ENCODE measurements around the gene CDC42EP3. TPM values are rescaled to one million over a fixed set of nuclear protein-coding genes. Genes with fewer than 3 reads are reported as not detected.
A peak's percentile ranks its signal among the peaks of the same experiment; 100 is the strongest.

The CDC42EP3 gene
- total RNA-seq, 1 donor from 2014 or later, result 73.1 TPM

DNA sequence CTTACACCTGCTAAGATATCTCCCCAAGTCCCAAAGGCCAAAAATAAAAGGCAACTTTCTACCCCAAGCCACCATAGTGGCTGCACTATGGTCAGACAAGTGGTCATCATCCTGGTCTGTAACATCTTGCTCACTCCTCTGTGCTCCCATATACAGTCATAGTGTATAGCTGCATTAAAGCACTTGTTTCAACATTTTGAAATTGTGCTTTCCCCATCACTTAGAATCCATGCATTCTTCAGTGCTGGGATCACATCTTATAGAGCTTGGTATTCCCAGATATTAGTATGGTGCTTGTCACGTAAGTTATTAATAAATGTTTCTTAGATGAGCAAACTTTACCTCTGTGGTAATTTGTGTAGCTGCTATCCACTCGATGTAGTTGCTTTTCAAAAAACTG lies 40.4 kb upstream of the CDC42EP3 start:
- Histone ChIP-seq H3K36me3 (no peaks in the 10 kb centered on the region), H3K4me3 (no peak overlapping the region), H3K9me3 (peaks cover 6% of the 10 kb centered on the region), H3K27ac (no peak overlapping the region), H3K27me3 (ENCODE audit: low read depth) (no peaks in the 10 kb centered on the region), H3K4me1 (peaks cover 21% of the 10 kb centered on the region)
- intact Hi-C loops (cut with DNase I), result no loop called here
- TF ChIP-seq, protein P1, sequence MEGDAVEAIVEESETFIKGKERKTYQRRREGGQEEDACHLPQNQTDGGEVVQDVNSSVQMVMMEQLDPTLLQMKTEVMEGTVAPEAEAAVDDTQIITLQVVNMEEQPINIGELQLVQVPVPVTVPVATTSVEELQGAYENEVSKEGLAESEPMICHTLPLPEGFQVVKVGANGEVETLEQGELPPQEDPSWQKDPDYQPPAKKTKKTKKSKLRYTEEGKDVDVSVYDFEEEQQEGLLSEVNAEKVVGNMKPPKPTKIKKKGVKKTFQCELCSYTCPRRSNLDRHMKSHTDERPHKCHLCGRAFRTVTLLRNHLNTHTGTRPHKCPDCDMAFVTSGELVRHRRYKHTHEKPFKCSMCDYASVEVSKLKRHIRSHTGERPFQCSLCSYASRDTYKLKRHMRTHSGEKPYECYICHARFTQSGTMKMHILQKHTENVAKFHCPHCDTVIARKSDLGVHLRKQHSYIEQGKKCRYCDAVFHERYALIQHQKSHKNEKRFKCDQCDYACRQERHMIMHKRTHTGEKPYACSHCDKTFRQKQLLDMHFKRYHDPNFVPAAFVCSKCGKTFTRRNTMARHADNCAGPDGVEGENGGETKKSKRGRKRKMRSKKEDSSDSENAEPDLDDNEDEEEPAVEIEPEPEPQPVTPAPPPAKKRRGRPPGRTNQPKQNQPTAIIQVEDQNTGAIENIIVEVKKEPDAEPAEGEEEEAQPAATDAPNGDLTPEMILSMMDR (IDR thresholded peaks at IDR 0.05), result no peak
- DNase-seq (no peak), ATAC-seq (peak in 1 of 2 donors; percentile 19)

DNA sequence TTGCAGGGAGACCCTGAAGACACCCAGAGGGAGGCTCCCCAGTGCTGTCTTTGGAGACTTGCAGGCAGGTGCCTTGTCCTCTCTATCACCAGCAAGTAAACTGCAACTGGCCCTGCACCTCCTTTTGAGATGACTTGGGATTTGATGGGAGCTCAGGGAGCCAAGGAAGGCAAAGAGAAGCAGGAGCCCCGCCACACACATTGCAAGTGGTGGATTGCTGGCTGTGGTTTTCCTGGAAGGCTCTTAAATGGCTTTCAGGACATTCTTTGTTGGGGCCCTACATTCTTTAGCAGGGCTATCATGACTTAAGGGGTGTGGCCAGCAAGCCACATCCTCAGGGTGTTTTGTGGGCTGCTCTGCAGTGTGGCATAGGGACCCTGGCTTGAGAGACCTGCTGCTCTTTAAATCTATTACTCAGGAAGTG lies 39.9 kb upstream of the CDC42EP3 start:
- Histone ChIP-seq H3K4me3 (no peak overlapping the region), H3K9me3 (peaks cover 6% of the 10 kb centered on the region), H3K27ac (no peak overlapping the region), H3K27me3 (ENCODE audit: low read depth) (no peaks in the 10 kb centered on the region), H3K36me3 (no peaks in the 10 kb centered on the region), H3K4me1 (peaks cover 25% of the 10 kb centered on the region)
- intact Hi-C loops (cut with DNase I), result no loop called here
- ATAC-seq (peak; percentile 77 to 91), DNase-seq (peak; percentile 48)
- TF ChIP-seq, protein P1 (IDR thresholded peaks at IDR 0.05), result no peak

DNA sequence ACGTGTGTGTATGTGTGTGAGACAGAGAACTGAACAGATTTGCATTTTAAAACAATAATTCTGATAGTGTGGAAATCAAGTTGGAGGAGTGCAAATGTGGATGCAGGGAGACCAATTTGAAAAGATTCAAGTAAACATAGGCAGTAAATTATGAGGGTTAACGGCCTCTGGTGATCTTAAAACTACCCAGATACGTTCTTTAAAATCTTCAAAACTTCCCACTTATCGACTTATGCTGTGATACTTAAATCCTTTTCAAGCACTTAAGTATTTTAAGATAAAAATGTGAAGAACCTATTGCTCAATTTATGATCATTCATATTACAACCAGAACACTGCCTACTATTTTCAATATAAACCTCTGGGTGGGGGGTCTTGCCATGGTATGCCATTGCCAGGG lies 37.7 kb upstream of the CDC42EP3 start:
- no peak for DNase-seq
- Histone ChIP-seq H3K27ac (no peak overlapping the region), H3K4me1 (peaks cover 25% of the 10 kb centered on the region), H3K36me3 (no peaks in the 10 kb centered on the region), H3K4me3 (no peak overlapping the region), H3K27me3 (ENCODE audit: low read depth) (no peaks in the 10 kb centered on the region), H3K9me3 (no peaks in the 10 kb centered on the region)
- intact Hi-C loops (cut with DNase I), result no loop called here
- peak in 1 of 2 donors; percentile 13 for ATAC-seq
- TF ChIP-seq, protein P1 (IDR thresholded peaks at IDR 0.05), result no peak

DNA sequence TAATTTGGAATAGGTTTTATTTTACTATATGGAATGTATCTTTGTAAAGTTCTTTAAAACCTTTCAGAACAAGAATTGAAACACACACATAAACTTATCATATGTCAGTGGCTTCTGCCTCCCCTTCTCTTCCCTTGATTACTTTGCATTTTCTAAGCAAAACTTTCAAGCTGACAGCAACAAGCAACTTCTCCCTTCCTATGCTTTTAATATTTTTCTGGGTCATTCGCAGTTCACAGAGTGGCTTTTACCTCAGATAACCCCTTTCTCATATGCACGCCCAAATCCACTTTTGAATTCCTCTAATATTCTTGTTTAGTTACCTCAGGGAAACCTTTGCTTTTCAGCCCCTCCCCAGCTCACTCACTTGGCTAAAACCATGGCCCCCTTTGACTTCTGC lies 36.7 kb upstream of the CDC42EP3 start:
- DNase-seq (no peak), ATAC-seq (no peak)
- Histone ChIP-seq H3K36me3 (no peaks in the 10 kb centered on the region), H3K9me3 (no peaks in the 10 kb centered on the region), H3K4me1 (peaks cover 25% of the 10 kb centered on the region), H3K27ac (no peak overlapping the region), H3K4me3 (no peak overlapping the region), H3K27me3 (ENCODE audit: low read depth) (no peaks in the 10 kb centered on the region)
- intact Hi-C loops (cut with DNase I), result no loop called here
- TF ChIP-seq, protein P1 (IDR thresholded peaks at IDR 0.05), result no peak

DNA sequence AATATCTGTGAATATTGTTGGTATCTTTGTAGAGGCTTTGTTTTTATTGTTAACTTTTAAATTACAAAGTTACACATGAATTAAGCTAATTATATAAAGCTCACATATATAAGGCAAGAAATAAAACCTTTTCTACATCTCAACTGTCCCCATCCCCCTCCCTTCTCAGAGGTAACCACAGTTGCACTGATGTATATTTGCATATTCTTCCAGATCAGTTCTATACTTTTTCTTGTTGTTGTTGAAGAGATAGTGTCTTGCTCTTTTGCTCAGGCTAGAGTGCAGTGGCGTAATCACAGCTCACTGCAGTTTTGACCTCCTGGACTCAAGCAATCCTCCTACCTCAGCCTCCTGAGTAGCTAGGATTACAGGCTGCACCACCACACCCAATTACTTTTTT lies 36.0 kb upstream of the CDC42EP3 start:
- Histone ChIP-seq H3K27ac (no peak overlapping the region), H3K27me3 (ENCODE audit: low read depth) (no peaks in the 10 kb centered on the region), H3K9me3 (no peaks in the 10 kb centered on the region), H3K4me1 (peaks cover 25% of the 10 kb centered on the region), H3K4me3 (no peak overlapping the region), H3K36me3 (no peaks in the 10 kb centered on the region)
- TF ChIP-seq, protein P1 (IDR thresholded peaks at IDR 0.05), result no peak
- no peak for DNase-seq
- intact Hi-C loops (cut with DNase I), result no loop called here
- no peak for ATAC-seq

All from lower lobe of right lung (tissue), 2 donors.